Tibial artery (tissue), 4 donors: Measurements from ENCODE around the gene TMTC4.
"Not testable (repeated sequence)": the region's sequence is repeated elsewhere in the genome, so short reads cannot be mapped to it uniquely, and the experiment has no call there.

Experiments used
- DNase-seq, 2 donors: peaks; one replicate each; pipeline ENCODE4 v3.0.0-alpha.2; 2019
- H3K27ac ChIP-seq, 2 donors: fragments of 200-600 bp; sonication (generic) in 1 of 2; 1 replicate in 1 of 2; 2 replicates in 1 of 2; pipeline ENCODE4 v1.5.1; 2018 to 2019; ENCODE audit warnings: mild to moderate bottlenecking in 1 of 2
- H3K27me3 ChIP-seq, 2 donors: fragments of 200-600 bp; sonication (generic) in 1 of 2; one replicate each; pipeline versions ENCODE4 v1.5.1 to v1.6.0; 2016 to 2019
- H3K36me3 ChIP-seq, 3 donors: fragments of 200-600 bp; sonication (generic) in 2 of 3; one replicate each; pipeline ENCODE4 v1.5.1; 2016 to 2019; ENCODE audit warnings: mild to moderate bottlenecking in 2 of 3
- H3K4me1 ChIP-seq, 4 donors: fragments of 200-600 bp; sonication (generic) in 2 of 4; 1 replicate in 3 of 4; 2 replicates in 1 of 4; pipeline ENCODE4 v1.5.1; 2016 to 2019
- H3K4me3 ChIP-seq, 2 donors: fragments of 200-600 bp; sonication (generic) in 1 of 2; 1 replicate in 1 of 2; 2 replicates in 1 of 2; pipeline ENCODE4 v1.5.1; 2018 to 2019; ENCODE audit warnings: mild to moderate bottlenecking in 2 of 2
- H3K9me3 ChIP-seq, 3 donors: fragments of 200-600 bp; sonication (generic) in 1 of 3; one replicate each; pipeline ENCODE4 v1.5.1; 2016 to 2019
- intact Hi-C: fragments of 100-400 bp; cut with DNase I; formaldehyde crosslinking; loops from one replicate; pipeline ENCODE4 v1.15.0; 2023; ENCODE audit warnings: low total_unique reads
- TF ChIP-seq, protein P1 (sequence below), 2 experiments: fragments of 200-600 bp in 1 of 2; fragments of 450-650 bp in 1 of 2; IDR thresholded peaks; one replicate each; pipeline ENCODE4 v1.5.1; 2017 to 2019; ENCODE audit warnings: antibody characterized with exemption in 2 of 2, mild to moderate bottlenecking in 1 of 2, moderate library complexity in 1 of 2

TMTC4 gene

DNA sequence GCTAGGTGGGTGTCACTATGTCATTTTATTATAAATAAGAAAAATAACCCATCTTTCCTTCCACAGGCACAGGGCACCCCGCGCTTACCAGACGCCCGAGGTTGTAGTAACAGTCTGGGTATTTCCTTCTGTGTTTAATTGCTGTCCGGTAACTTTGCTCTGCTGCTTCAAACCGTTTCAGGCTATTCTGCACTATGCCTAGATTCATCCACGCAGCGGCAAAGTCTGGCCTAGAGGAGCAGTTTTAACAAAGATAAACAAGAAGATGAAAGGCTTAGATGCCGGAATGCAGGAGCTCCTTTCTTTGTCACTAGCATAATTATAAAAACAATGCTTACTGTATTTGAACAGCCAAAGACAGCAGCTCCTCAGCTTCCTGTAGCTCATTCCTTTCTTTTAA is 49.1 kb downstream of the TMTC4 start:
- TF ChIP-seq, protein P1, sequence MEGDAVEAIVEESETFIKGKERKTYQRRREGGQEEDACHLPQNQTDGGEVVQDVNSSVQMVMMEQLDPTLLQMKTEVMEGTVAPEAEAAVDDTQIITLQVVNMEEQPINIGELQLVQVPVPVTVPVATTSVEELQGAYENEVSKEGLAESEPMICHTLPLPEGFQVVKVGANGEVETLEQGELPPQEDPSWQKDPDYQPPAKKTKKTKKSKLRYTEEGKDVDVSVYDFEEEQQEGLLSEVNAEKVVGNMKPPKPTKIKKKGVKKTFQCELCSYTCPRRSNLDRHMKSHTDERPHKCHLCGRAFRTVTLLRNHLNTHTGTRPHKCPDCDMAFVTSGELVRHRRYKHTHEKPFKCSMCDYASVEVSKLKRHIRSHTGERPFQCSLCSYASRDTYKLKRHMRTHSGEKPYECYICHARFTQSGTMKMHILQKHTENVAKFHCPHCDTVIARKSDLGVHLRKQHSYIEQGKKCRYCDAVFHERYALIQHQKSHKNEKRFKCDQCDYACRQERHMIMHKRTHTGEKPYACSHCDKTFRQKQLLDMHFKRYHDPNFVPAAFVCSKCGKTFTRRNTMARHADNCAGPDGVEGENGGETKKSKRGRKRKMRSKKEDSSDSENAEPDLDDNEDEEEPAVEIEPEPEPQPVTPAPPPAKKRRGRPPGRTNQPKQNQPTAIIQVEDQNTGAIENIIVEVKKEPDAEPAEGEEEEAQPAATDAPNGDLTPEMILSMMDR (IDR thresholded peaks at IDR 0.05): no peak
- H3K27me3 ChIP-seq: no peaks in the 10 kb centered on the region
- H3K4me3 ChIP-seq: no peak overlapping the region
- H3K36me3 ChIP-seq: peaks cover 44 to 70% (median 44%) of the 10 kb centered on the region in 3 donors
- no peaks in the 10 kb centered on the region for H3K4me1 ChIP-seq
- intact Hi-C loops: no loop called here
- H3K9me3 ChIP-seq: no peaks in the 10 kb centered on the region
- DNase-seq: no peak
- no peak overlapping the region for H3K27ac ChIP-seq

DNA sequence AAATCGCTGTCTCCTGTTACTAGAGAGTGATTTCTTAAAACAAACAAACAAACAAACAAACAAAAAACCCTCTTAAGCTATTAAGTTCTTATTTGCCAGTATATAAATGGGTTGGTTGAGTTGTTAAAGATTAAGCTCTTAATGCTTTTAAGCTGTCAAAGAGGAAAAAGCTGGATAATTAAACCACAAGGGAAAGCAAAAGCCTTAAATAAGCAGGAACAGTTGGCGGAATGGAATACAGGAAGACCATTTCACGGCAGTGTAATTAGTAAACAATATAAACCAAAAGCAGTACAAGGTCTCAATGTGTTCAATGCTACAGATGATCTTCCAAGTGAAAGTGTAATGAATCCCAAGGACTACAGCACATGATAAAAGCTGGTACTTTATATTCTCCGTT is 53.8 kb downstream of the TMTC4 start:
- Histone ChIP-seq H3K9me3 (no peaks in the 10 kb centered on the region), H3K4me3 (no peak overlapping the region), H3K36me3 (peaks cover 13 to 33% (median 22%) of the 10 kb centered on the region in 3 donors), H3K27me3 (no peaks in the 10 kb centered on the region), H3K4me1 (no peaks in the 10 kb centered on the region), H3K27ac (no peak overlapping the region)
- intact Hi-C loops: no loop called here
- TF ChIP-seq, protein P1 (IDR thresholded peaks at IDR 0.05): no peak
- no peak for DNase-seq

DNA sequence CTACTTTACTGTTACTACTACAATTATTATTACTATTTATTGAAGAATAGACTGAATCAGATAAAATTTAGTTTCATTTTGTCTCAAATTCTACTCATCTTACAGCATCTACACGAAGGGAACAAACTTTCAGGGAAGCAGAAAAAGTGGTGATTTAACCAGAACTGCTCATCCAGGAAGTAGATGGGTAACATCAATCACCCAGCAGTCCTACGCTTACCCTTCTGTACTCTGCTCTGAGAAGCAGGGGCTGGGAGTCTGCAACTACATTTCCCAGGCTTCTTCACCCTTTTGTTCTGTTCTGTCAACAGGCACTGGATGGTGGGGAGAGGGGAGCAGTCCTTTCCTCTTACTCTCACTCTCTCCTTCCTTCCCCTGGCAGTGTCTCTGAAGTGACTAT is 54.7 kb downstream of the TMTC4 start:
- DNase-seq: no peak
- TF ChIP-seq, protein P1 (IDR thresholded peaks at IDR 0.05): no peak
- intact Hi-C loops: no loop called here
- H3K36me3 ChIP-seq: peaks cover 4 to 25% (median 13%) of the 10 kb centered on the region in 3 donors
- no peak overlapping the region for H3K4me3 ChIP-seq
- H3K27ac ChIP-seq: no peak overlapping the region
- no peaks in the 10 kb centered on the region for H3K4me1 ChIP-seq
- no peaks in the 10 kb centered on the region for H3K9me3 ChIP-seq
- no peaks in the 10 kb centered on the region for H3K27me3 ChIP-seq

DNA sequence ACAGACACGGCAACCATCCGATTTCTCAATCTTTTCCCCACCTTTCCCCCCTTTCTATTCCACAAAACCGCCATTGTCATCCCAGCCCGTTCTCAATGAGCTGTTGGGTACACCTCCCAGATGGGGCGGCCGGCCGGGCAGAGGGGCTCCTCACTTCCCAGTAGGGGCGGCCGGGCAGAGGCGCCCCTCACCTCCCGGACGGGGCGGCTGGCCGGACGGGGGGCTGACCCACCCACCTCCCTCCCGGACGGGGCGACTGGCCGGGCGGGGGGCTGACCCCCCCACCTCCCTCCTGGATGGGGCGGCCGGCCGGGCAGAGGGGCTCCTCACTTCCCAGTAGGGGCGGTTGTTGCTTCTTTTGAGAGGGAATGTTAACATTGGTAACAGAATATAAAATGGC is 55.7 kb downstream of the TMTC4 start:
- H3K27ac ChIP-seq, DNase-seq, intact Hi-C loops, H3K9me3 ChIP-seq, H3K27me3 ChIP-seq, H3K4me1 ChIP-seq, H3K4me3 ChIP-seq: not testable (repeated sequence)
- H3K36me3 ChIP-seq: peaks cover 4 to 19% (median 8%) of the 10 kb centered on the region in 3 donors

DNA sequence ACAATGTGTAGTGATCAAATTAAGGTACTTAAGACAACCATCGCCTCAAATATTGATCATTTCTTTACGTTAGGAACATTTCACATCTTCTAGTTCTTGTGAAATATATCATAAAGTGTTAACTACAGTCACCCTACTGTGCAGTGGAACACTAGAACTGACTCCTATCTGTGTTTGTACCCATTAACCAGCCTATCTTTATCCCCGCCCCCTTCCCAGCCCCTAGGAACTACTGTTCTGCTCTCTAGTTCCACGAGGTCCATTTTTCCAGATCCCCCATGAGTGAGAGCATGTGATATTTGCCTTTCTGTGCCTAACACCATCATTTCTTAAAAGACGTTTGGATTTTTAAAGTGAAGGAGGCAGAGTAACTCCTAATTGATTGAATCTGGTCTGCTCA is 61.6 kb downstream of the TMTC4 start:
- no peaks in the 10 kb centered on the region for H3K4me1 ChIP-seq
- H3K27me3 ChIP-seq: no peaks in the 10 kb centered on the region
- H3K36me3 ChIP-seq: peaks cover 0 to 4% (median 0%) of the 10 kb centered on the region in 3 donors
- intact Hi-C loops: no loop called here
- DNase-seq: no peak
- no peak overlapping the region for H3K4me3 ChIP-seq
- TF ChIP-seq, protein P1 (IDR thresholded peaks at IDR 0.05): no peak
- H3K9me3 ChIP-seq: no peaks in the 10 kb centered on the region
- H3K27ac ChIP-seq: no peak overlapping the region

DNA sequence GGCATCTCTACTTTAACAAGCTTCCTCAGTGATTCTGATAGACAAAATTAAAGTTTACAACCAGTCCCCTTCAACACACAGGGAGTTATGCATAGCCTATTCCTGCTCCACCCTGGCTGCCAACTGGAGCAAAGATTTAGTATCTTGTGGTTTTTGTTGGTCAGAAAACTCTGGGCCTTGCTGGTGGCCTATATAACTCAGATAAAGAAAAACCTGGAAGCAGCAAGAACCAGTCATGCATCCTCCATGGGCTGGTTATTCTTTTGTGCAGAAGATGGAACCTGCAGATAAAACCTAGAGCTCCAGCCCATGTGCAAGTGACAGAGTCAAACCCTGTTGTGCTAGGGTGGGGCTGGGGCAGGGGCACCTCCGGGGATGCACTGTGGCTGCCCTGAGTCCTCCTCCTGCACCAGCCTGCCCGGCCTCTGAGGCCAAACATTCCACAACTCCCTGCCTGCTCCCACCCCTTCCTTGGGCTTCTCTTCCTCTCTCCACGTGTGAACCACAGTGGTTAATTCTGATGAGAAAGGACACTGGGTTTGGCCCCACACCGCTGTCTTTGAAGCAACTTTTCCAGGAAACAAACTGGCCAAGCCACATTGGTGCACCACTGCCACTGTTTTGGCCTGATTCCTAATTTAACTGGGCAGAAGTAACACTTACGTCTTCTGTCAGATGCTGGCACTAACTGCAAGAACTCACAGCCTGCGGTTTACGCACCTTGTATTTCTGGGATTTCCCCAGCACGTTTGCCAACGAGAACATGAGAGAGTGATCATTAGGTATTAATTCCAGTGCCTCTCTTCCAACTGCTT is 62.7 kb downstream of the TMTC4 start:
- intact Hi-C loops: no loop called here

More for the DNA sequence above, 62.7 kb downstream of the TMTC4 start:
- H3K36me3 ChIP-seq: peaks cover 0 to 4% (median 0%) of the 10 kb centered on the region in 3 donors
- no peaks in the 10 kb centered on the region for H3K9me3 ChIP-seq
- H3K4me3 ChIP-seq: no peak overlapping the region
- H3K4me1 ChIP-seq: no peaks in the 10 kb centered on the region
- no peak overlapping the region for H3K27ac ChIP-seq
- TF ChIP-seq, protein P1 (IDR thresholded peaks at IDR 0.05): no peak
- DNase-seq: no peak
- no peaks in the 10 kb centered on the region for H3K27me3 ChIP-seq
